Stimulated activated CD8-positive, alpha-beta memory T cell treated with anti-CD3 and anti-CD28 coated beads, Interleukin-2, amount 100 ng/mL, for 1 hour (primary cell): ENCODE measurements around the gene UBR1.
"Not testable (repeated sequence)": the region's sequence is repeated elsewhere in the genome, so short reads cannot be mapped to it uniquely, and the experiment has no call there.

Source experiments
- DNase-seq, 2 donors: peaks; one replicate each; pipeline ENCODE4 v3.0.0-alpha.2; 2020; ENCODE audit warnings: low read depth in 2 of 2

The UBR1 gene

GRCh38 chr15:43105778-43106485 lies at the start of gene UBR1:
Gene UBR1, minus strand, starts transcription at chr15:43106038. Its CDS starts 16 bp downstream, at chr15:43106022.
- DNase-seq, result peak; percentile 77 to 79

DNA sequence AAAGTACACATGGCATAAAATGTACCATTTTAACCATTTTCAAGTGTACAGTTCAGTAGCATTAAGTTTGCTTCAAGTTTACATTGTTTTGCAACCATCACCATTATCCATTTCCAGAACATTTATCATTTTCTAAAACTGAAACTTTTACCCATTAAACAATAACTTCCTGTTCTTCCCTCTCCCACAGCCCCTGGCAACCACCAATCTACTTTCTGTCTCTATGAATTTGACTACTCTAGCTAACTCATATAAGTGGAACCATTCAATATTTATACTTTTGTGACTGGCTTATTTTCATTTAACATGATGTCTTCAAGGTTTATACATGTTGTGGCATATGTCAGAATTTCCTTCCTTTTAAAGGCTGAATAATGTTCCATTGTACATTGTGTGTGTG lies 47.4 kb upstream of the UBR1 start:
- DNase-seq, result no peak

GRCh38 chr15:43151688-43152087 lies 45.9 kb upstream of the UBR1 start:
- DNase-seq, result no peak

DNA sequence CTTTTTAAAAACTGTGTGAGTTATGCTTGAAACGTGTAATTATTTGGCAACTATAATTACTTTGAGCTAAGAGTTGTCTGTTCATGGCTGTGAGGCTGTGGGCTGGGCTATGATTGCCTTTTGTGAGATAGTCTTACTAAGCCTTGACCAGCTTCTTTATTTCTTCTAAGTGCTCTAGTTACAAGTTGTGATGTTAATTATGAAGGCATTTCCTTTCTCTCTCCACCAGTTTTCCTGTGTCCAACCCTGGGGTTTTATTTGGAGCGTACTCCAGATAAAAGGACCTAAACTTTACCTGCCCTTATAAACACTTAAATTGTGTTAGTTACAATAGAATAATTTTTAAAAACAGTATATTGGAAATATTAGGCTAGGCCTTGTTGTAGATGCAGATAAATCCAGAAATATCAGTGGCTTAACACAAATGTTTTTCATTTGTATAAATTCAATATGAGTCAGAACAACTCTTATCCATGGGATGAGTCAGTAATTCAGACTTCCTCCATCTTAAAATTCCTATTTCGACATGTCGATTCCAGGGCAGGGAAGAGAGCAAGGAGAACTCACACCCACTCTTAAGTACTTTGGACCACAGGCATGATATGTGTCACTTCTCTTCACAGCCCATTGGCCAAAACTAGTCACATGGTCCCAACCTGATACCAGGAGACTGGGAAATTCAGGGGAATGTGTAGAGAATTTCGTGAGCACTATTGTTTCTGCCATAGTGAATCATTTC lies 44.5 kb upstream of the UBR1 start:
- no peak for DNase-seq

GRCh38 chr15:43146184-43146583 lies 40.3 kb upstream of the UBR1 start:
- DNase-seq, result no peak

- no peak for DNase-seq
These were observed 38.7 kb upstream of the UBR1 start for GRCh38 chr15:43144512-43144911.

DNA sequence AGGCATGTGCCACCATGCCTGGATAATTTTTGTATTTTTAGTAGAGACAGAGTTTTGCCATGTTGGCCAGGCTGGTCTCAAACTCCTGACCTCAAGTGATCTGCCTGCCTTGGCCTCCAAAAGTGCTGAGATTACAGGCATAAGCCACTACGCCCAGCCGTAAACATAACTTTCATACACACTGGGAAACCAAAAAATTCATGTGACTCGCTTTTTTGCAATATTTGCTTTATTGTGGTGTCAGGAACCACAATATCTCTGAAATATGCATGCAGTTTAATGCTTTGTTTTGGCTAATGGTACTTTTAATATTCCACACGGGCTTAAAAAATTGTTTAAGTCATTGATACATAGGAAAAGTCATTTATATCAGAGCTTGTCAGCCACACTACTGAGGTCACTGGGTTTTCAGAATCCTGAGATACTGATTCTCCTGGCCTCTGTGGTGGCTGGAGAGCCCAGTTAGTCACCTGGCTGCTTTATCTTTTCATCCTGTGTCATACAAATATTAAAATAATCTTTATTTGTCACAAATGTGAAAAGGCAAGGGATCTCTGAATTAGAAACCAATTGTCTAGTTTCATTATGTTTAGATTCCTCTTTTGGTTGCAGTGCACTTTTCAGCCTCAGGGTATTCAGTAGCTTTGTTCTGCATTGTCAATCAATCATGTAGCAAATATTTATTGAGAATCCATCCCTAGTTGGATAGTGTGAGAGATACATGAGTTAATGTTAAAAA lies 37.5 kb upstream of the UBR1 start:
- no peak for DNase-seq

GRCh38 chr15:43135351-43135750 lies 29.5 kb upstream of the UBR1 start:
- no peak for DNase-seq

GRCh38 chr15:43134157-43134635 lies 28.4 kb upstream of the UBR1 start:
- no peak for DNase-seq

DNA sequence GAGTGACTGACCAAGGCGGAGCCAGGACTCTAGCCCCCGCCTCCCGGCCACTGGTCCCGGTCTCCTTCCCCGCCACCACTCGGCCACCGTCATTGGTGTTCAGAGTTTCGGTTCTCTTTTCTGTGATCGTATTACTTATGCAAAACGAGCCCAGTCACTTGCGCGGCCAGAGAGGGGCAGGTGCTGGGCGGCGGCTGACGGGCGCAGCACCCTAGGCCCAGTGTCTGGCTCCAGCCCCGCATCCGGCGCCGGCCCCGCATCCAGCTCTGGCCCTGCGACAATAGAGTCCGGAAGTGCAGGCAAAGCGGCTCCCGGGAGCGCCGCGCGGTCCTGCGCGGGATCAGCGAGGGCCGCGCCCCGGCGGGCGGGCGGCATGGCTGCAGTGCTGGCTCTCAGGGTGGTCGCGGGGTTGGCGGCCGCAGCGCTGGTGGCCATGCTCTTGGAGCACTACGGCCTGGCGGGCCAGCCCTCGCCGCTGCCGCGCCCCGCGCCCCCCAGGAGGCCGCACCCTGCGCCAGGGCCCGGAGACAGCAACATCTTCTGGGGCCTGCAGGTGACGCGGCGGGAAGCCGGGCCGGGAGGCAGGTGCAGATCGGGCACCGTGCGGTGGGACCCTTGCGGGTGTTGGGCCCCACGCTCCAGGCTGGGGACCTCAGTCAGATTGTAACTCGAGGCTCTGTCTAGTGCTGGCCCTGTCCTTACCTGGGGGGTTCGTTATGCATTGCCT lies 27.8 kb upstream of the UBR1 start, which contains the start of gene TMEM62:
Gene TMEM62 (plus strand): TSS at position 157 of the 727 bp plus-strand sequence. CDS start 217 bp downstream, at position 374.
- peak; percentile 24 to 30 for DNase-seq

DNA sequence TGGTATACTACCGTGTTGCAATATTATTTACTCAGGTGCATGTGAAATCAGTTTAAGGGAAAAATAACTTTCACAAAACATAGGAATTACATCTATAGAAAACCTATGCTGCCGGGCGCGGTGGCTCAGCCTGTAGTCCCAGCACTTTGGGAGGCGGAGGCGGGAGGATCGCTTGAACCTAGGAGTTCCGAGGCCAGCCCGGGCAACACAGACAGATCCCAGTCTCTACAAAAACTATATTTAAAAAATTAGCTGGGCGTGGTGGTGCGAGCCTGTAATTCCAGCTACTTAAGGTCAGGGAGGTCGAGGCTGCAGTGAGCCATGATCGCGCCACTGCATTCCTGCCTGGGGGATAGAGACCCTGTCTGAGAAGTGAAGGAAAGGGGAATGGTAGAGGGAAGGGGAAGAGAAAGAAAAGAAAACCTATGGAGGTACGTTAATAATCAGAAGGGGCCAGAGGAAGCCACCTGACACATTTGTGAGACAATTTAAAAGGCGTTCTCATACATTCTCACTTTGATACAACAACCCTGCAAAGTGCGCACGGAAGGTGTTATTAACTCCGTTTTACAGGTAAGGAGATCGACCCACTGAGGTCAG lies 27.1 kb upstream of the UBR1 start:
- DNase-seq, result no peak

GRCh38 chr15:43128980-43129335 lies 23.1 kb upstream of the UBR1 start:
- no peak for DNase-seq

GRCh38 chr15:43128174-43128979 lies 22.5 kb upstream of the UBR1 start:
- DNase-seq, result not testable (repeated sequence)

GRCh38 chr15:43127752-43128151 lies 21.9 kb upstream of the UBR1 start:
- no peak for DNase-seq

- DNase-seq, result no peak
These were observed 20.5 kb upstream of the UBR1 start for GRCh38 chr15:43126356-43126755.

DNA sequence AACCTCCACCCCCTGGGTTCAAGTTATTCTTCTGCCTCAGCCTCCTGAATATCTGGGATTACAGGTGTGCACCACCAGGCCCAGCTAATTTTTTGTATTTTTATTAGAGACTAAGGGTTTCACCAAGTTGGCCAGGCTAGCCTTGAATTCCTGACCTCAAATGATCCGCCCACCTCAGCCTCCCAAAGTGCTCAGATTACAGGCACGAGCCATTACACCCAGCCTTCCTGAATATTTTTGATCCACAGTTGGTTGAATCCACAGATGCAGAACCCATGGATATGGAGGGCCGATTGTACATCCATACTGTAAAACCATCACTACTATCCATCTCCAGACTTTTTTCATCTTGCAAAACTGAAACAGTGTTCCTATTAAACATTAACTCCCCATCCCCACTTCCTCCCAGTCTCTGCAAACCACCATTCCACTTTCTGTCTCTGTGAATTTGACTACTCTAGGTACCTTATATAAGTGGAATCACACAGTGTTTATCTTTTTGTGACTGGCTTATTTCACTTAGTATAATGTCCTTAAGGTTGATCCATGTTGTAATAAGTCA lies 19.3 kb upstream of the UBR1 start:
- DNase-seq, result no peak

DNA sequence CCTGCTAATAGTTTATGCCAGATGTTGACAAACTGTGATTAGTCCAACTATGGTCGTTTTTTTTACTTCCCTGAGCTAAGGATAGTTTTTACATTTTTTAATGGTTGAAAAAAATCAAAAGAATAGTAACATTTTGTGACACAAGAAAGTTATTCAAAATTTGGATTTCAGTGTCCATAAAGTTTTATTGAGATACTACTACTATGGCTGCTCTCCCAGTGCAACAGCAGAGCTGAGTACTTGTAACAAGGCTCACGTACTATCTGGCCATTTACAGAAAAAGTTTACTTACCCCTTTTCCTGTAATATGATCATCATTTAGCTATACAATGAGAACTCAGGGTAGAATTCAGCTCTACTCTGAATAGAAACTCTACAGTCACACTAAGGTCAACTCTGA lies 16.0 kb upstream of the UBR1 start:
- DNase-seq, result no peak

- no peak for DNase-seq
These were observed 13.0 kb upstream of the UBR1 start for GRCh38 chr15:43118829-43119228.

GRCh38 chr15:43118286-43118685 lies 12.4 kb upstream of the UBR1 start:
- no peak for DNase-seq

GRCh38 chr15:43111354-43111753 lies 5.5 kb upstream of the UBR1 start:
- no peak for DNase-seq
